Stimulated activated CD4-positive, alpha-beta T cell treated with anti-CD3 and anti-CD28 coated beads, Interleukin-2, amount 100 ng/mL, for 4 hours (primary cell): ENCODE data around the gene CLDN19.

Experiments
- DNase-seq: peaks from one replicate; pipeline ENCODE4 v3.0.0-alpha.2; 2020; ENCODE audit warnings: low read depth

CLDN19 gene

GRCh38 chr1:42739753-42740700 lies at the start of gene CLDN19:
Gene CLDN19 (minus strand): TSS chr1:42740236. CDS start chr1:42740063, 173 bp downstream.
- no peak for DNase-seq

- DNase-seq = no peak
Measured at GRCh38 chr1:42788021-42788420, 48.0 kb upstream of the CLDN19 start.

GRCh38 chr1:42786097-42786496 lies 46.1 kb upstream of the CLDN19 start:
- DNase-seq = no peak

- peak; percentile 15 for DNase-seq
Measured at GRCh38 chr1:42784946-42785693, 45.1 kb upstream of the CLDN19 start, which contains the start of gene TMEM269. Gene TMEM269 (plus strand): TSS chr1:42784991. CDS start chr1:42789894, 4,903 bp downstream.

- DNase-seq = no peak
Measured at GRCh38 chr1:42784547-42784945, 44.5 kb upstream of the CLDN19 start.

- no peak for DNase-seq
Measured at GRCh38 chr1:42783092-42783491, 43.1 kb upstream of the CLDN19 start.

GRCh38 chr1:42780176-42780575 lies 40.1 kb upstream of the CLDN19 start:
- no peak for DNase-seq

- DNase-seq = no peak
Measured at GRCh38 chr1:42779725-42780124, 39.7 kb upstream of the CLDN19 start.

- no peak for DNase-seq
Measured at GRCh38 chr1:42777852-42778251, 37.8 kb upstream of the CLDN19 start.

- no peak for DNase-seq
Measured at GRCh38 chr1:42776502-42776901, 36.5 kb upstream of the CLDN19 start.

- DNase-seq = no peak
Measured at GRCh38 chr1:42774928-42775526, 35.0 kb upstream of the CLDN19 start.

GRCh38 chr1:42773420-42773819 lies 33.4 kb upstream of the CLDN19 start:
- DNase-seq = no peak

GRCh38 chr1:42769811-42770210 lies 29.8 kb upstream of the CLDN19 start:
- no peak for DNase-seq

- no peak for DNase-seq
Measured at GRCh38 chr1:42768172-42768571, 28.1 kb upstream of the CLDN19 start.

- DNase-seq = no peak
Measured at GRCh38 chr1:42767510-42768000, 27.5 kb upstream of the CLDN19 start.

- DNase-seq = peak; percentile 100
Measured at GRCh38 chr1:42766741-42767509, 26.9 kb upstream of the CLDN19 start, which contains the start of the genes C1orf50 and P3H1. Gene C1orf50 (plus strand): TSS chr1:42767249. CDS start chr1:42767312, 63 bp downstream. Gene P3H1 (minus strand): TSS chr1:42767028. CDS start chr1:42766971, 57 bp downstream.

GRCh38 chr1:42765832-42766740 lies 26.1 kb upstream of the CLDN19 start:
- DNase-seq = peak; percentile 23

GRCh38 chr1:42765269-42765668 lies 25.2 kb upstream of the CLDN19 start:
- no peak for DNase-seq

- DNase-seq = no peak
Measured at GRCh38 chr1:42762269-42762668, 22.2 kb upstream of the CLDN19 start.

- DNase-seq = no peak
Measured at GRCh38 chr1:42761567-42761966, 21.5 kb upstream of the CLDN19 start.
